HG03103 (cell line): ENCODE measurements around the gene PPP1R12C.

Source experiments
- ATAC-seq: cut with Tn5 transposase; IDR thresholded peaks from one replicate; pipeline ENCODE4 v1.9.1; 2021; ENCODE audit warnings: low read depth; ENCODE audit not compliant: unreplicated experiment

The PPP1R12C gene

DNA sequence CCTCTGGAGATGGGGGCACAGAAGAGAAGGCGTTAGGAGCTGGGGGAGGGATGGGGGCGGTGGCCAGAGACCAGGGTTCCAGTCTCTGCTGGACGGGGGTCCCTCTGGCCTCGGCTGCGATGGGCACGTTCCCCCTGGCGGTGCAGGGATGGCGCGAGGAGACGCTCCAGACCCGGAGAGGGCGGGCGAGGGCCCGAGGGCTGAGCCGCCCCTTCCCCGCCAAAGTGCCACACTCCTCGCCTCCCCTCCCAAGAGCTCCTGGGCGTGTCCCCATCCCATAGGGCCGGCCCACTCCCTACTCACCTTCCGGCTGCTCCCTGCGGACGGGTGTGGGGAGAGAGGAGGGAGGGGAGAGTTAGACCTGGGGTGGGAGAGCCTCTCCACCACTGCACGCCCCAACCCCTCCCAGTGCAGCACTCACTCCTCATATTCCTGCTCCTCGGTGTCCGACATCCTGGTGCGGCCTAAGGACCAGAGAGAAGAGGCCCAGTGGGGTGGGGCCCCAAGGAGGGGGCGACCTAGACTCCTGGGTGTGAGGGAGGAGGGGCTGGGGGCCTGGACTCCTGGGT lies 29.4 kb upstream of the PPP1R12C start:
- ATAC-seq = no peak

GRCh38 chr19:55146078-55146704 lies 28.8 kb upstream of the PPP1R12C start:
- ATAC-seq = no peak

DNA sequence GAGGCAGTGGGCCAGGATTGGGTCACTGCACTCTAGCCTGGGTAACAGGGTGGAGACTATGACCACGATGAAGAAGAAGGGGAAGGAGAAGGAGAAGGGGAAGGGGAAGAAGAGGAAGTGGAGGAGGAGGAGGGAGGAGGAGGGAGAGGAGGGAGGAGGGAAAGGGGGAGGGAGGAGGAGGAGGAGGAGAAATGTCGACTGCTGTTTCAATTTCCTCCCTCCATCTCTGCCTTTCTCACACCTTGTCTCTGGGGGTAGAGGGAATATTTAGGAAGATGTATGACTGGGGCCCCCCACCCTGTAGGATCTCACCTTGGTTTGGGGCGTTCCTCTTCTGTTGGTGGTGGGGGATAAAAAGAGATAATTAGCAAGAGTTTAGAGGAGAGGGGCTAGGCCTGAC lies 27.8 kb upstream of the PPP1R12C start:
- ATAC-seq = no peak

GRCh38 chr19:55141696-55142095 lies 24.3 kb upstream of the PPP1R12C start:
- ATAC-seq = no peak

- no peak for ATAC-seq
Observed at GRCh38 chr19:55137915-55138314, 20.5 kb upstream of the PPP1R12C start.

- no peak for ATAC-seq
Observed at GRCh38 chr19:55136399-55137102, 19.1 kb upstream of the PPP1R12C start.

DNA sequence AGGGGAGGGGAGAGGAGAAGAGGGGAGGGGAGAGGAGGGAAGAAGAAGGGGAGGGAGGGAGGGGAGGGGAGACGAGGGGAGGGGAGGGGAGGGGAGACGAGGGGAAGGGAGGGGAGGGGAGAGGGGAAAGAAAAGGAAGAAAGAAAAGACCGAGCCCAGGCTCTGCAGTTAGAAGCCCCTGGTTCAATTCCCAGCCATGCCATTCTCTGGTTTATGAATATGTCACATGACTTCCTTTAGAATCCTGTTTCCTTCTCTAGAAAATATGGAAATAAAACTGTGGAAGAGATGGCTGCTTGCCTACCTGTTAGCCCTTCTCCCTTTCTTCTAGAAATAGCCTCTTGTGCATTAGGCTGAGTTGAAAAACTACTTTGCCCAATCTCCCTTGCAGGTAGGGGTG lies 17.3 kb upstream of the PPP1R12C start:
- no peak for ATAC-seq

- no peak for ATAC-seq
Observed at GRCh38 chr19:55133639-55134444, 16.4 kb upstream of the PPP1R12C start.

GRCh38 chr19:55132453-55133129 lies 15.2 kb upstream of the PPP1R12C start:
- no peak for ATAC-seq

DNA sequence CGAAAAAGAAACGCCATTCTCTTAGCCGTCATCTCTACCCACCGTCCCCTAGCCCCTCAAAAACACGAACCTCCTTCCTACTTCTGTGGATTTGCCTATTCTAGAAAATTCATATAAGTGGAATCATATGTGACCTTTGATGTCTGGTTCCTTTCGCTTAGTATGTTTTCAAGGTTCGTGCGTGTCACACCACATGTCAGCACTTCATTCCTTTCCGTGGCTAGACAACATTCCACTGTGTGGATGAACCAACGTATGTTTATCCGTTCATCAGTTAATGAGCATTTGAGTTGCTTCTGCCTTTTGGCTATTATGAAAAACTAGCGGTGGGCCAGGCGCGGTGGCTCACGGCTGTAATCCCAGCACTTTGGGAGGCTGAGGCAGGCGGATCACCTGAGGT lies 14.0 kb upstream of the PPP1R12C start:
- no peak for ATAC-seq

GRCh38 chr19:55119053-55119452 lies 1.6 kb upstream of the PPP1R12C start:
- ATAC-seq = no peak

DNA sequence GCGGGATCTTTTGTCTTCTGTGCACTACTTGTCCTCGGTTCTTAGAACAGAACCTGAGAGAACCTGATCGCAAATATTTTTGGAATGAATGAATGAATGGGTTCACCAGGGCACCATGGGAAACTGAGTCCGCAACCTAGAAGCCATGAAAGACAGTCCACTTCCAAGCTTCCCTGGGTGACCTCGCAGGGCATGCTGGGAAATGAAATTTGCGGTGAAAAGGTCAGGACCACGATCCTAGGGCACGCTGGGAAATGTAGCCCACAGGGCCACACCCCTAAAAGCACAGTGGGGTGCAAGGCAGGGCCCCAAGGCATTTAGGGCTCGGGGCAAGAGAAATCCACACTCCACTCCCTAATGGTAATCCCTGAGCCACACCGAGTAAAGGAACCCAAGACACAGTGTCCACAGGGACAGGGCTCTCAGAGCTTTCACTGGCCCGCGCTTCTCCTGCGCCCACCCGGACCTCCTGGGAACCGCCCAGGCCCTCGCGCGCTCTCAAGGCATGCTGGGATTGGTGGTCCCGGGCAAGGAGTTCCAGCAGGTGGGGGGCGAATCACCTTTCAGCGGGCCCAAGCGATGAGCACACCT lies 1.1 kb upstream of the PPP1R12C start:
- ATAC-seq = no peak

GRCh38 chr19:55117663-55118391 lies 390 bp upstream of the PPP1R12C start:
- ATAC-seq = peak; percentile 59

DNA sequence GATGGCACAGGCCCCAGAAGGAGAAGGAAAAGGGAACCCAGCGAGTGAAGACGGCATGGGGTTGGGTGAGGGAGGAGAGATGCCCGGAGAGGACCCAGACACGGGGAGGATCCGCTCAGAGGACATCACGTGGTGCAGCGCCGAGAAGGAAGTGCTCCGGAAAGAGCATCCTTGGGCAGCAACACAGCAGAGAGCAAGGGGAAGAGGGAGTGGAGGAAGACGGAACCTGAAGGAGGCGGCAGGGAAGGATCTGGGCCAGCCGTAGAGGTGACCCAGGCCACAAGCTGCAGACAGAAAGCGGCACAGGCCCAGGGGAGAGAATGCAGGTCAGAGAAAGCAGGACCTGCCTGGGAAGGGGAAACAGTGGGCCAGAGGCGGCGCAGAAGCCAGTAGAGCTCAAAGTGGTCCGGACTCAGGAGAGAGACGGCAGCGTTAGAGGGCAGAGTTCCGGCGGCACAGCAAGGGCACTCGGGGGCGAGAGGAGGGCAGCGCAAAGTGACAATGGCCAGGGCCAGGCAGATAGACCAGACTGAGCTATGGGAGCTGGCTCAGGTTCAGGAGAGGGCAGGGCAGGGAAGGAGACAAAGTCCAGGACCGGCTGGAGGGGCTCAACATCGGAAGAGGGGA lies 1.1 kb downstream of the PPP1R12C start:
- no peak for ATAC-seq

DNA sequence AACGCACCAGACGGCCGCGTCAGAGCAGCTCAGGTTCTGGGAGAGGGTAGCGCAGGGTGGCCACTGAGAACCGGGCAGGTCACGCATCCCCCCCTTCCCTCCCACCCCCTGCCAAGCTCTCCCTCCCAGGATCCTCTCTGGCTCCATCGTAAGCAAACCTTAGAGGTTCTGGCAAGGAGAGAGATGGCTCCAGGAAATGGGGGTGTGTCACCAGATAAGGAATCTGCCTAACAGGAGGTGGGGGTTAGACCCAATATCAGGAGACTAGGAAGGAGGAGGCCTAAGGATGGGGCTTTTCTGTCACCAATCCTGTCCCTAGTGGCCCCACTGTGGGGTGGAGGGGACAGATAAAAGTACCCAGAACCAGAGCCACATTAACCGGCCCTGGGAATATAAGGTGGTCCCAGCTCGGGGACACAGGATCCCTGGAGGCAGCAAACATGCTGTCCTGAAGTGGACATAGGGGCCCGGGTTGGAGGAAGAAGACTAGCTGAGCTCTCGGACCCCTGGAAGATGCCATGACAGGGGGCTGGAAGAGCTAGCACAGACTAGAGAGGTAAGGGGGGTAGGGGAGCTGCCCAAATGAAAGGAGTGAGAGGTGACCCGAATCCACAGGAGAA lies 1.9 kb downstream of the PPP1R12C start:
- ATAC-seq = no peak

GRCh38 chr19:55114566-55115145 lies 2.8 kb downstream of the PPP1R12C start:
- ATAC-seq = no peak

GRCh38 chr19:55113570-55114039 lies 3.8 kb downstream of the PPP1R12C start:
- ATAC-seq = no peak
